Measurements from ENCODE around the gene BHLHE40.

BHLHE40 gene

GRCh38 chr3:4983739-4984510, 4.7 kb downstream of the BHLHE40 start:
- peak; percentile 79 for DNase-seq
- peak; percentile 64 for ATAC-seq

- ATAC-seq (no peak), DNase-seq (no peak)
Measured at GRCh38 chr3:4984511-4984864, 5.3 kb downstream of the BHLHE40 start.

GRCh38 chr3:4985330-4986174, 6.3 kb downstream of the BHLHE40 start:
- DNase-seq: no peak

DNA sequence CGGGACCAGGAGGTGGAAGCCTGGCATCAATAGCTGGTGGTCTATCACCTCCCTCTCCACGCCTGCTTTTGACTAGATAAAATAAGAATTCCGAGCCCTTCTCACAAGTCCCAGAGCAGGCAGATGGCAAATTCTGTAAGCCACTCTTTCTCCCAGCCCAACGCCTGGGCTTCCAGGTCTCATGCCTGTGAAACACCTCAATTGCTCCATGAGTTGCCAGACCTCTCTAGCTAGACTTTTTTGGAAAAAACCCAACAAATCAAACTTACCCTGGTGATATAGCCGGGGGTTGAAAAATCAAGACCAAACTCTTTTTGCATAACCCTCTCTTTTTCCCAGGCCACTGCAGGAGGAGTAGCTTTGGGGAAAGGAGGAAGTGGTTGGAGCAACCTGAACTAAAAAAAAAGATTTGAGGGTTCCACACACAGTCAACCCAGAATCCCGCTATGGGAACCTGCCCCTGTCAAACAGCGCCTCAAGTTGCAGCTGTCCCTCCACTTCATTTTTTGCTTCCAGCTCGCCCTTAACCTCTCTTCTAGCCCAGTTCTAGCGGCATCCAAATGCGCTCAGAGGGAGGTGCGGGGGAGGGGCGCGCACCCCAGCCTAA, 7.0 kb downstream of the BHLHE40 start:
- no peak for DNase-seq
- ATAC-seq: peak; percentile 22

More at GRCh38 chr3:4985330-4986174, 6.3 kb downstream of the BHLHE40 start:
- ATAC-seq: no peak

- ATAC-seq (peak; percentile 67), DNase-seq (peak; percentile 89)
Measured at GRCh38 chr3:4986782-4987537, 7.7 kb downstream of the BHLHE40 start.

GRCh38 chr3:4987538-4988296, 8.5 kb downstream of the BHLHE40 start:
- DNase-seq (no peak), ATAC-seq (no peak)

DNA sequence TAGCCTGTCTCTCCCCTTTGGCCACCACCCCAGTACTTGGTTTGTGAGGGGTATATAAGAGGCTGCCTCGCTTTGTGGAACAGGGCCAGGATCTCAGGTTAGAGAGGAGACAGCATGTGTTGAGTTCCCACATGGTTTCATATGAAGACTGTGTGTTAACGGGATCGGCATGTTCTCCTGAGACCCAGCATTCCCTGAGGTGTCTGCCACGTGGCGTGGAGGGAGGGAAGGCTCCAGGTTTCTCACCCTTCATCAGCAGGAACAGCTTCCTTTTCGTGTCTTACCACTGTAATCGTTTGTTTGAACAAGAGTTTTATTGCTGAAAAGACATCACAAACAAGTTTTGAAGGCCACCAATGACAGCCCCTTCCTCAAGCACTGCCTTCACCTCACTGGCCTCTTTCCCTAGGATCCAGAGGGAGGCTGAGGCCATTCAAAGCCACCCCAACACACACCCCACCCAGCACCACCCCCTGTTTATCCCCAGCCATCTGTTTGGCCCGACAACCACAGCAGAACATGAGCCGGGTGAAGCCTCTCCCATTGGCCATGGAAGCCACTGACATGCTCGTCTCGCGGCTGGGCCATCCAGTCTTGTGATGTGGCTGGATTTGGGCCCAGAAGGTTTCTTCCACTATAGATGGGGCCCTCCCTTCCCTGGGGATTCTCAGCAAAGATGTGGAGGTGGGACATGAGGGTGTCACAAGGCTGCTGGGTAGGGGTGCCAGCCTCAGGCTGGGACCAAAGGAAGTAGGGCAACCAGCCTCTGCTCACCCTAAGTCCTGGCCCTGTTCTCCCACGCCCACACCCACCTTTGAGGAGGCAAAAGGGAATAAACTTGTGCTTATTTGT, 10.0 kb downstream of the BHLHE40 start:
- no peak for DNase-seq
- ATAC-seq: no peak

- ATAC-seq (no peak), DNase-seq (no peak)
Measured at GRCh38 chr3:4990069-4990468, 10.8 kb downstream of the BHLHE40 start.

DNA sequence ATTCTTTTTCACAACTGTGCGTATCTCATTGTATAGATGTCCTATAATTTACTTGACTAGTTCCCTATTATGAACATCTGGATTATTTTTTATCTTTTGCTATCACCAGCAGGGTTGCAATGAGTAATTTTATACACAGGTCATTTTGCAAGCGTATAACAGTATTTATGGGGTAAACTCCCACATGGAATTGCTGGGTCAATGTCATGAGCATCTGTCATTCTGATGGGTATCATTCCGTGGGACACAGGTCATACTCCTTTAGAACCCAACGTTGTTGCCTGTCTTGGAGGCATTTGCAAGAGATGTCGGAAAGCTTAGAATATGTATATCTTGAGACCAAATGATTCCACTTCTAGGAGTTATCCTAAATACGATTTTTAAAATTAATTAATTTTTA, 12.9 kb downstream of the BHLHE40 start:
- DNase-seq (no peak), ATAC-seq (no peak)

DNA sequence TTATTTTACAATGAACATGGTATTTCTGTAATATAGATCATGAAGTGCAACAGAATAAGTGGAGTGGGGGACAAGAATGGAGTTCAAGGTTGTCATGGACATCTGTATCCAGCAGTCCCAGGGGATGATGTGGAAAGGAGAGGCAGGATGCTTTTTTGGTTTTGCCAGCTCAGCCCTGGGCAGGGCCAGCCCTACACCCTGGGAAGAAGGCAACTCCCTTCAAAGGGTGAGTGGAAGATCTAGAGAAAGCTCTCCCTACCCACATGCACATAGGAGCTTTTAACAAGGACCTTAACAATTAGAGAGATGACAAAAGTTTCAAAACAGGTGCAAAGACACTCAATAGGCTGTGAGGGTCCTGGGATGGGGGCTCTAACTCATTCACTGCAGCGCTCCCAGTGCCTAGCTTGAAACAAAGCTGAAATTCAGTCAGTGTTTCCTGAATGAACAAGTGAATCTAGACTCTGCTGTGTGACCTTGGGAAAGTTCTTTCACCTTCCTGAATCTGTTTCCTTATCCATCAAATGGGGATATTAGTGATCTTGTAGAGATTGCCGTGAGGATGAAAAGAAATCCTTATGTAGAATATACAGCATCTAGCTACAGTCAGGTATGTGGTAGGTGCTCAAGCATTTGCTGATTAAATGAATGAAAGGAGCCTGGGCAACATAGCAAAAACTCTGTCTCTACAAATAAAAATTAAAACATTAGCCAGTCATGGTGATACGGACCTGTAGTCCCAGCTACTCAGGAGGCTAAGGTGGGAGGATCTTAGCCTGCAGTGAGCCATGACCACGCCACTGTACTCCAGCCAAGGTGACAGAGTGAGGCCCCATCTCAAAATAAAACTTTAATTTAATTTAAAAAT, 14.3 kb downstream of the BHLHE40 start:
- peak; percentile 4 for DNase-seq
- no peak for ATAC-seq

- DNase-seq (peak; percentile 13), ATAC-seq (peak; percentile 74)
Measured at GRCh38 chr3:4994144-4994730, 15.0 kb downstream of the BHLHE40 start.

DNA sequence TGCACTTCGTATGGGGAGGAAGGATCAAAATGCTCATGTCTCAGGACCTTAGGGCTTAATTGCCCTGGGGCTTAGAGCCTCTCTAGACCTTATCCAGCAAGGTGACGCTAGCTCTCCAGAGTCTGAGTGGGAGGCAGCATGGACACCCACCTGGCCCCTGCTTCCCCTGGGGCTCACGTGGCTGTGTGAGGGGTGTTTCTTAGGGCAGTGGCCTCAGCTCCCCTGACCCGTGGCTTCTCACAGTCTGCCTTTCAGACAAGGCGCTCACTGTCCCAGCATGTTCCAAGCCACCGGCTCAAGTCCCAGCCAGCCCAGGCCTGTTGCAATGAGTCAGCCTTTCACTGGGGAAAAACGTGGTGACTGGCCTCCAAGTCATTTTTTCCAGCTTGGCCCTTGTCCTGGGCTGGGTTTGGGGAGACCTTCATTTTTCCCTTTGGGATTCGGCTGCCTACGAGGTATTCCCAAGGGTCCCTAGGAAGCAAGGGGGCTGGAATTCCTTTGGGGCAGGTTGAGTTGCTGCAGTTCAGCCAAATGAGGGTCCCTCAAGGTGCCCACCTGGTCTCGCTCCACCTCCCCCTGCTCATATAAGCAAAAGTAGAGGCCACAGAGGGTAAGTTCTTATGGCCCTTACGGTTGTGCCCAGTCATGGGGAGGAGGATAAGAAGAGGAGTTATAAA, 15.7 kb downstream of the BHLHE40 start:
- DNase-seq (peak; percentile 24), ATAC-seq (no peak)

DNA sequence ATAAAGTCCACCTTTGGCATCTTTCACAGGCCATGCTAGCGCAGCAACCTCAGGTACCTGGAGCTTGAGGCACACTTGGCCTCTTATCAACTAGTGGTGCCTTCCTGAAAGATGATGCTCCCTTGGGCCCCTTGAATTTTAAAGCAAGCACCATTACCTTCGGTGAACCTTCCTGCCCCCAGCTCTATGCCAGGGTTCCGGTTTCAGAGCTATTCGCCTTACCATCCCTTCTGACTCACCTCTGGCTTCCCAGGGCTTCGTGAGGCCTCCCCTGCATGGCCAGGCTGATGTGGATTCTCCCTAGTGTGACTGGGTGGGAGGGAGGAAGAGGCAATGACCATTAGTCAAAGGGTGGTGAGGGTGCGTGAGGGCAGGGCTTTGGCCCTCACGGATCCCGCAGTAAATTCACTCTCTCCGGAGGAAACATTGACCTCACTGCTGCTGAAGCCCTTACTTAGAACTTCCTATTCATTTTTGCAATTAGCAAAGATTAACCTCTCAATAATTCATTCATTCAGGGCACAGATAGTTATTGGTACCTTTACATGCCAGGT, 16.3 kb downstream of the BHLHE40 start:
- ATAC-seq (no peak), DNase-seq (peak; percentile 3)

DNA sequence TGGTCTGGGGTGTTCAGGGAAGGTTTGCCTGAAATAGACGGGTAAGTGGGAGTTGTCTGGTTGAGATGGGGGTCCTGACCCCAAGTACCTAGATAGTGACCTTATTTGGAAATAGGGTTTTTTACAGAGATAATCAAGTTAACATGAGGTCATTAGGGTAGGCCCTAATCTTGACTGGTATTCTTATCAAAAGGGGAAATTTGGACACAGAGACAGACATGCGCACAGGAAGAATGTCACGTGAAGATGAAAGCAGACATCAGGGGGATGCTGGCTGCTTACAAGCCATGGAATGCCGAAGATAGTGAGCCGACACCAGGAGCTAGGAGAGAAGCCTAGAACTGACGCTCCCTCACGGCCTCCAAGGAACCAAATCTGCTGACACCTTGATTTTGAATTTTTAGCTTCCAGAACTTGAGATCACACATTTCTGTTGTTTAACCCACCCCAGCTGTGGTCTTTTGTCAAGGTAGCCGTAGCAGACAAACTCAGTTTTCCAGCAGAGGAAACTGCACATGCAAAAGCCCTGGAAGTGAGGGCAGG, 17.1 kb downstream of the BHLHE40 start:
- ATAC-seq (no peak), DNase-seq (peak; percentile 1)

- DNase-seq (peak; percentile 8), ATAC-seq (peak; percentile 52)
Measured at GRCh38 chr3:4996771-4997291, 17.6 kb downstream of the BHLHE40 start.

GRCh38 chr3:4997946-4998345, 18.7 kb downstream of the BHLHE40 start:
- no peak for ATAC-seq
- peak; percentile 2 for DNase-seq

- no peak for DNase-seq
Measured at GRCh38 chr3:4999531-5000184, 20.4 kb downstream of the BHLHE40 start.

More at GRCh38 chr3:4999531-5000184, 20.4 kb downstream of the BHLHE40 start:
- ATAC-seq: no peak
